HEK293T (cell line): ENCODE measurements around the gene FAM240B.
A peak's percentile ranks its signal among the peaks of the same experiment; 100 is the strongest.

Source experiments
- CTCF ChIA-PET: fragments of 350-600 bp; formaldehyde crosslinking; extraction: SDS; loops from one replicate; lab custom pipeline; 2021; ENCODE audit warnings: antibody characterized with exemption, inconsistent platforms; lab: Yijun Ruan, JAX
- POLR2A ChIA-PET: fragments of 350-600 bp; formaldehyde crosslinking; extraction: SDS; loops from one replicate; lab custom pipeline; 2020; ENCODE audit warnings: antibody characterized with exemption, inconsistent platforms; lab: Yijun Ruan, JAX
- DNase-seq: peaks from one replicate; pipeline ENCODE4 v3.0.0; 2012; ENCODE audit warnings: mixed read lengths; ENCODE audit errors: extremely low spot score
- ARNT ChIP-seq: fragments of 450-650 bp; IDR thresholded peaks from 2 replicates; pipeline ENCODE4 v1.6.1; 2017; ENCODE audit warnings: mild to moderate bottlenecking
- BHLHE40 ChIP-seq: fragments of 450-650 bp; IDR thresholded peaks from 2 replicates; pipeline ENCODE4 v1.6.1; 2016; ENCODE audit warnings: mild to moderate bottlenecking, moderate library complexity, borderline replicate concordance
- CTBP1 ChIP-seq: fragments of 450-650 bp; IDR thresholded peaks from 2 replicates; pipeline ENCODE4 v1.6.1; 2016; ENCODE audit warnings: borderline replicate concordance
- ELF4 ChIP-seq: fragments of 450-650 bp; IDR thresholded peaks from 2 replicates; pipeline ENCODE4 v1.6.1; 2017; ENCODE audit warnings: antibody characterized with exemption
- FOXA1 ChIP-seq: fragments of 450-650 bp; IDR thresholded peaks from 2 replicates; pipeline ENCODE4 v1.6.1; 2016; ENCODE audit warnings: mild to moderate bottlenecking
- FOXK2 ChIP-seq: fragments of 450-650 bp; IDR thresholded peaks from 2 replicates; pipeline ENCODE4 v1.6.1; 2016; ENCODE audit warnings: mild to moderate bottlenecking
- FOXM1 ChIP-seq: fragments of 450-650 bp; IDR thresholded peaks from 2 replicates; pipeline ENCODE4 v1.6.1; 2017; ENCODE audit warnings: mild to moderate bottlenecking, borderline replicate concordance
- HDGF ChIP-seq: fragments of 450-650 bp; IDR thresholded peaks from 2 replicates; pipeline ENCODE4 v1.6.1; 2017; ENCODE audit warnings: antibody characterized with exemption, borderline replicate concordance
- L3MBTL2 ChIP-seq: fragments of 450-650 bp; conservative IDR thresholded peaks from 2 replicates; pipeline ENCODE4 v1.6.1; 2016; ENCODE audit warnings: mild to moderate bottlenecking
- LEF1 ChIP-seq: fragments of 450-650 bp; IDR thresholded peaks from 2 replicates; pipeline ENCODE4 v1.6.1; 2017; ENCODE audit warnings: mild to moderate bottlenecking, borderline replicate concordance
- NFRKB ChIP-seq: fragments of 450-650 bp; IDR thresholded peaks from 2 replicates; pipeline ENCODE4 v1.6.1; 2016; ENCODE audit warnings: mild to moderate bottlenecking, moderate library complexity
- SP1 ChIP-seq: fragments of 450-650 bp; IDR thresholded peaks from 2 replicates; pipeline ENCODE4 v1.6.1; 2017
- SUZ12 ChIP-seq: fragments of 450-650 bp; IDR thresholded peaks from 2 replicates; pipeline ENCODE4 v1.6.1; 2016; ENCODE audit warnings: mild to moderate bottlenecking
- TARDBP ChIP-seq: fragments of 450-650 bp; IDR thresholded peaks from 2 replicates; pipeline ENCODE4 v1.6.1; 2016
- ZNF384 ChIP-seq: fragments of 450-650 bp; IDR thresholded peaks from 2 replicates; pipeline ENCODE4 v1.6.1; 2016
- TF ChIP-seq, protein P1 (sequence below): fragments of 450-650 bp; IDR thresholded peaks from 2 replicates; pipeline ENCODE4 v1.6.1; 2016

FAM240B gene

GRCh38 chr9:38681747-38682227 is 38.1 kb downstream of the FAM240B start:
- ChIA-PET CTCF (interaction anchor here (1.0 kb wide), 1 partner anchor 9 kb away, joined by 3 read pairs; no protein-coding TSS in a partner anchor), POLR2A (no interaction called here)
- DNase-seq = no peak
- TF ChIP-seq ARNT = peak; percentile 57; the same call in 1 of the 2 replicates
- no peak for TF ChIP-seq ZNF384
- no peak for TF ChIP-seq SP1
- peak; percentile 63; the same call in 1 of the 2 replicates for TF ChIP-seq CTBP1
- TF ChIP-seq, protein P1, sequence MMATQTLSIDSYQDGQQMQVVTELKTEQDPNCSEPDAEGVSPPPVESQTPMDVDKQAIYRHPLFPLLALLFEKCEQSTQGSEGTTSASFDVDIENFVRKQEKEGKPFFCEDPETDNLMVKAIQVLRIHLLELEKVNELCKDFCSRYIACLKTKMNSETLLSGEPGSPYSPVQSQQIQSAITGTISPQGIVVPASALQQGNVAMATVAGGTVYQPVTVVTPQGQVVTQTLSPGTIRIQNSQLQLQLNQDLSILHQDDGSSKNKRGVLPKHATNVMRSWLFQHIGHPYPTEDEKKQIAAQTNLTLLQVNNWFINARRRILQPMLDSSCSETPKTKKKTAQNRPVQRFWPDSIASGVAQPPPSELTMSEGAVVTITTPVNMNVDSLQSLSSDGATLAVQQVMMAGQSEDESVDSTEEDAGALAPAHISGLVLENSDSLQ = peak; percentile 80

DNA sequence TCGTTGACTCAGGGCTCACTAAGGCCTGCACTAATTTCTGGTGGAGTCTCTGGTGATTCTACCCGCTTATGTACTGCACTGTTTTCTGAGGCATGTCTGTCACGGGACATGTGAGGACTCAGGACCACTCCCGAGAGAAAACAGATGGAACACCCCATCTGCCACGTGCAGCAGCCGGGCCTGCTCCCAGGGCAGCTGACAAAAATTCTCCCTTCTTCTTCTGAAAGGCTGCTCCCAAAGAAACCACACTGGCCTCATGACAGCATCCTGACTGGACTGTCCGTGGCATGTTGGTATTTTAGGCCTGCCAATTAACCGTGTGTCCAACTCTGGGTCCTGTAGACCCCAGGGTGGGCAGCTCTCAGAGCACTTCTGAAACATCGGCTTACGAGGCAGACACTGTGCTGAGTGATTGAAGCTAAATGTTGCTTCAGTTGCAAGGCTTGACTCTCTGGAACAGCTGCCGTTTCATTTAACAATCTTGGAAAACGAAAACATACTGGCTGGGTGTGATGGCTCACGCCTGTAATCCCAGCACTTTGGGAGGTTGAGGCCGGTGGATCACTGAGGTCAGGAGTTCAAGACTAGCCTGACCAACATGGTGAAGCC is 39.0 kb downstream of the FAM240B start:
- TF ChIP-seq ZNF384 (no peak), ELF4 (no peak), ARNT (no peak), NFRKB (no peak), HDGF (no peak), TARDBP (no peak), LEF1 (no peak), FOXA1 (no peak), CTBP1 (no peak), BHLHE40 (no peak), FOXM1 (no peak), L3MBTL2 (no peak)
- TF ChIP-seq, protein P1 = no peak
- no peak for DNase-seq
- ChIA-PET CTCF (interaction anchor here (1.0 kb wide), 1 partner anchor 9 kb away, joined by 3 read pairs; no protein-coding TSS in a partner anchor), POLR2A (no interaction called here)

DNA sequence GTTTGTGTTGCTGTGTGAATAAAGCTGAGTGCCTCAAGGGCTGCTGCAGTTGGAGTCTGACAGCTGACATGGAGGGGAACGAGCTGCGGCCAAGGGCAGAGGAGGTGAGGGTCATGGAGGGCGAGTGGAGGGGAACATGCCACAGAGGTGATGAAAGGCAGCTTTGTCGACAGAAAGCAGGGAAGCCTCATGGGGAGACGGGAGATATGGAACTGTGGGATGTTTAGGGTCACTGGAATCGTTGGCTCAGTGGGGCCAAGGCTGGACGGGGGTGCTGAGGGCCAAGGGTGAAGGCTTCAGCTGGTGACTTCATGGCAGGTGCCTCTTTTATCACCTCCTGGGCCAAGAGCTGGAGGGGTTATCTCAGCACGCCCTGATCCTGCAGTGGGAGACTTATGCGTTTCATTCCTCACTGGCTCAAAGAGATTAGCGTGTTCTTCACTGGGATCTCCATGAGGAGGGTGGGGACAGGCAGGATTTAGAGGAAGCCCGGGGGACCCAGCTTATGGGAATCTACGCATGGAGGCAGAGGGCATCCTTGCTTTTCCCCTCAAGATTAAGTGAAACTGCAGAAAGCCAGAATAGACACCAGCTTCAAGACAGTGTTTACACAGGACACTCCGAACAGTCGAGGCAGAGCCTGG is 42.2 kb downstream of the FAM240B start:
- ChIA-PET CTCF (no interaction called here), POLR2A (no interaction called here)
- DNase-seq = no peak
- no peak for TF ChIP-seq NFRKB
- TF ChIP-seq ELF4 = no peak
- TF ChIP-seq CTBP1 = no peak
- no peak for TF ChIP-seq ARNT
- no peak for TF ChIP-seq TARDBP
- TF ChIP-seq L3MBTL2 = no peak
- TF ChIP-seq SUZ12 = no peak

GRCh38 chr9:38675831-38676230 is 44.1 kb downstream of the FAM240B start:
- TF ChIP-seq FOXM1 = no peak
- TF ChIP-seq, protein P1 = peak; percentile 17; the same call in 1 of the 2 replicates
- no peak for TF ChIP-seq SUZ12
- POLR2A ChIA-PET = no interaction called here
- no peak for DNase-seq
- CTCF ChIA-PET = interaction anchor here (0.6 kb wide), 1 partner anchor 32 kb away, joined by 3 read pairs; no protein-coding TSS in a partner anchor

- DNase-seq = no peak
- ChIA-PET CTCF (no interaction called here), POLR2A (no interaction called here)
- no peak for TF ChIP-seq FOXK2
- TF ChIP-seq, protein P1 = peak; percentile 38; the same call in 1 of the 2 replicates
Measured at GRCh38 chr9:38675211-38675610, 44.7 kb downstream of the FAM240B start.

- DNase-seq = no peak
- POLR2A ChIA-PET = no interaction called here
- CTCF ChIA-PET = no interaction called here
- TF ChIP-seq, protein P1 = peak; percentile 83
- no peak for TF ChIP-seq LEF1
Measured at GRCh38 chr9:38673399-38674193, 46.3 kb downstream of the FAM240B start.
